Posterior vena cava (tissue), 2 donors: ENCODE measurements around the gene SIN3B. TPM values are rescaled to one million over a fixed set of nuclear protein-coding genes. Genes with fewer than 3 reads are reported as not detected.

ENCODE experiments used
- DNase-seq: peaks from one replicate; pipeline ENCODE4 v3.0.0-alpha.2; 2020; ENCODE audit warnings: low spot score
- intact Hi-C, 2 donors: fragments of 100-400 bp; cut with DNase I; formaldehyde crosslinking; loops; one replicate each; pipeline versions ENCODE4 v1.14.1 to v1.14.2; 2022 to 2023
- total RNA-seq, 2 donors: library from RNA; stranded (reverse); fragmentation: NEBNext Ultra II Directional; extraction: Animal tissue kit (Norgen Biotek cat#: 25700); gene quantifications; one replicate each; pipeline ENCODE4 v1.2.1, GENCODE V29; 2021
- donor health status: DM: yes; HTN: yes; CAD: no.
- donor health status: DM: yes; HTN: yes; CAD: no.

Gene SIN3B
- total RNA-seq, 2 donors from 2014 or later, result 34.6 to 36.5 TPM

GRCh38 chr19:16896146-16897028, 67.2 kb downstream of the SIN3B start:
- intact Hi-C loops, result no loop called here
- no peak for DNase-seq

GRCh38 chr19:16897029-16897855, 68.0 kb downstream of the SIN3B start:
- intact Hi-C loops, result no loop called here
- DNase-seq, result peak; percentile 98

GRCh38 chr19:16897856-16898161, 68.6 kb downstream of the SIN3B start:
- DNase-seq, result no peak
- intact Hi-C loops, result no loop called here

- DNase-seq, result no peak
- intact Hi-C loops, result no loop called here
Observed at GRCh38 chr19:16898361-16899015, 69.3 kb downstream of the SIN3B start.

- DNase-seq, result no peak
- intact Hi-C loops, result no loop called here
Observed at GRCh38 chr19:16899566-16900075, 70.4 kb downstream of the SIN3B start.

- intact Hi-C loops, result no loop called here
- DNase-seq, result no peak
Observed at GRCh38 chr19:16901491-16902175, 72.4 kb downstream of the SIN3B start.

GRCh38 chr19:16902545-16902944, 73.3 kb downstream of the SIN3B start:
- intact Hi-C loops, result no loop called here

GRCh38 chr19:16903347-16903746, 74.1 kb downstream of the SIN3B start:
- intact Hi-C loops, result no loop called here
- DNase-seq, result no peak

More at GRCh38 chr19:16902545-16902944, 73.3 kb downstream of the SIN3B start:
- no peak for DNase-seq

- intact Hi-C loops, result no loop called here
- DNase-seq, result no peak
Observed at GRCh38 chr19:16904599-16904998, 75.4 kb downstream of the SIN3B start.

- intact Hi-C loops, result no loop called here
- DNase-seq, result no peak
Observed at GRCh38 chr19:16908759-16909158, 79.6 kb downstream of the SIN3B start.

- DNase-seq, result no peak
- intact Hi-C loops, result no loop called here
Observed at GRCh38 chr19:16911046-16911445, 81.8 kb downstream of the SIN3B start.

- intact Hi-C loops, result no loop called here
- DNase-seq, result no peak
Observed at GRCh38 chr19:16912780-16913179, 83.6 kb downstream of the SIN3B start.

- intact Hi-C loops, result no loop called here
- DNase-seq, result peak; percentile 60
Observed at GRCh38 chr19:16914421-16914820, 85.2 kb downstream of the SIN3B start.

- intact Hi-C loops, result no loop called here
- DNase-seq, result peak; percentile 51
Observed at GRCh38 chr19:16915135-16915534, 85.9 kb downstream of the SIN3B start.

- intact Hi-C loops, result no loop called here
Observed at GRCh38 chr19:16915734-16916133, 86.5 kb downstream of the SIN3B start.

GRCh38 chr19:16917401-16917800, 88.2 kb downstream of the SIN3B start:
- peak; percentile 46 for DNase-seq
- intact Hi-C loops, result no loop called here

More at GRCh38 chr19:16915734-16916133, 86.5 kb downstream of the SIN3B start:
- no peak for DNase-seq

- intact Hi-C loops, result no loop called here
- no peak for DNase-seq
Observed at GRCh38 chr19:16919496-16919895, 90.3 kb downstream of the SIN3B start.

GRCh38 chr19:16920816-16921529, 91.8 kb downstream of the SIN3B start:
- DNase-seq, result peak; percentile 65
- intact Hi-C loops, result no loop called here
